GM12878 (cell line): Measurements from ENCODE around the gene MSH2. TPM values are rescaled to one million over a fixed set of nuclear protein-coding genes. Genes with fewer than 3 reads are reported as not detected.

Source experiments
- CBX5 ChIP-seq: sonication (generic); IDR thresholded peaks from 2 replicates; pipeline ENCODE4 v1.6.1; 2016; ENCODE audit warnings: low read depth, moderate library complexity, mild to moderate bottlenecking, inconsistent platforms
- CUX1 ChIP-seq: IDR thresholded peaks from 2 replicates; pipeline ENCODE4 v1.6.1; 2012; ENCODE audit warnings: improper control_type of control experiment, low read depth, low read length; ENCODE audit not compliant: insufficient replicate concordance
- JUNB ChIP-seq: IDR thresholded peaks from 2 replicates; pipeline ENCODE4 v1.6.1; 2016; ENCODE audit warnings: antibody characterized with exemption, mild to moderate bottlenecking
- MTA2 ChIP-seq: fragments of 450-650 bp; IDR thresholded peaks from 2 replicates; pipeline ENCODE4 v1.6.1; 2016; ENCODE audit warnings: low read depth, mild to moderate bottlenecking, moderate library complexity
- RFX5 ChIP-seq: IDR thresholded peaks from 2 replicates; pipeline ENCODE4 v1.6.1; 2011; ENCODE audit warnings: low read depth, low read length, improper control_type of control experiment
- TAF1 ChIP-seq: IDR thresholded peaks from 2 replicates; pipeline ENCODE4 v1.6.1; 2011; ENCODE audit warnings: mild to moderate bottlenecking, low read depth, low read length, borderline replicate concordance
- TARDBP ChIP-seq: IDR thresholded peaks from 2 replicates; pipeline ENCODE4 v1.6.1; 2016; ENCODE audit warnings: borderline replicate concordance
- ZNF687 ChIP-seq: fragments of 450-650 bp; IDR thresholded peaks from 2 replicates; pipeline ENCODE4 v1.6.1; 2017; ENCODE audit warnings: mild to moderate bottlenecking, moderate library complexity
- polyA plus RNA-seq, 11 experiments: library from polyadenylated mRNA; depleted of rRNA in 4 of 11; unstranded in 6 of 11; stranded (reverse) in 5 of 11; fragments of >200 nt; fragmentation: Nextera tagmentation in 4 of 11; fragmentation: Illumina TruSeq in 1 of 11; extraction: Ambion mirVana in 4 of 11; extraction: Trizol in 1 of 11; gene quantifications; 1 replicate in 1 of 11; 2 replicates in 10 of 11; pipeline versions ENCODE4 v1.2.1 to v1.2.3, GENCODE V29; 2011 to 2016; ENCODE audit warnings: inconsistent platforms in 2 of 11, missing spikeins in 2 of 11, low read depth in 1 of 11
- total RNA-seq, 4 experiments: library from RNA; depleted of rRNA in 3 of 4; stranded (reverse); fragments of >200 nt in 3 of 4; fragmentation: Illumina TruSeq in 1 of 4; extraction: Trizol in 1 of 4; gene quantifications; 2 replicates each; pipeline versions ENCODE4 v1.2.1 to v1.2.3, GENCODE V29; 2013 to 2021

Gene MSH2
- total and polyA plus RNA-seq, 10 of the 15 experiments (the other 5 are each of a cell fraction or from before 2014, with no cell fraction given), result 24.3 to 94.4 (median 55.5) TPM

GRCh38 chr2:47499093-47499492 is 96.1 kb downstream of the MSH2 start (continued):
- TF ChIP-seq CUX1, result no peak
- no peak for TF ChIP-seq RFX5
- TF ChIP-seq JUNB, result no peak
- no peak for TF ChIP-seq TARDBP
- TF ChIP-seq CBX5, result no peak
- TF ChIP-seq MTA2, result no peak
- TF ChIP-seq ZNF687, result no peak
- no peak for TF ChIP-seq TAF1
